Erythroblast (primary cell): ENCODE results near the gene ITGB7.

ENCODE experiments used
- GATA1 ChIP-seq: IDR thresholded peaks from 2 replicates; pipeline ENCODE4 v1.6.1; 2011; ENCODE audit warnings: low read depth, mild to moderate bottlenecking, control low read depth, low read length, moderate library complexity
- POLR2A ChIP-seq: IDR thresholded peaks from 2 replicates; pipeline ENCODE4 v1.6.1; 2011; ENCODE audit warnings: mild to moderate bottlenecking, low read length

DNA sequence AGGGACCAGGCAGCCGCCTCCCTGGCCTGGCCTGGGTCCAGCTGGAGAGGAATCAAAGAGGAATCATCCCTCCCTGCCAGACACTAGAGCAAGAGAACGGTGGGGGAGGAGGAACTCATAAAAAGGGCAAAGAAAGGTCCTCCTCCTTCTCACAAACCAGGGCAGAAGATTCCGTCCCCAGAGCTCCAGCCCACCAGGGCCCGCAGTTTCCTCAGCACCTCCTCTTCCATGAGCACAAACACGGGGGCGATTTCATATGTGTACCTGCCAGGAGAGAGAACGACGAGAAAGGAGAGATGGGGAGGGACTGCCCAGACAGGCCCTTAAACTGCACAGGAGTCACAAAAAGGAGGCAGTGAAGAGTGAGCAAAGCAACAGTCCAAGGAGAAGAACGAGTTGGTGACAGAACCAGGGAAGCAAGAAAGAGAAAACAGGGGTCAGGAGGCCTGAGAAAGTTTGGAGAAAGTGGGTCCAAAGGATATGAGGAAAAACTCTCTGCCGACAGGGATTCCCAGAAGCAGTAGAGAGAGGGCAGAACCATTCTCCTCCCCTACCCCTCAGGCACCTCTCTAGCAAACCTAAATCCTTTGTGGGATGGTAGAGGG lies 35.2 kb downstream of the ITGB7 start:
- no peak for TF ChIP-seq POLR2A
- no peak for TF ChIP-seq GATA1
